ENCODE measurements around the gene RTP2.
A peak's percentile ranks its signal among the peaks of the same experiment; 100 is the strongest.

RTP2 gene

GRCh38 chr3:187745201-187746058, 43.1 kb upstream of the RTP2 start, which contains the start of gene BCL6 (continued):
- no peak for TF ChIP-seq ZIC2 (tag by site-specific recombination; IDR thresholded peaks at IDR 0.05)
- TF ChIP-seq ZNF548 (tag by site-specific recombination; IDR thresholded peaks at IDR 0.05), result no peak
- TF ChIP-seq ZNF248 (tag by site-specific recombination; IDR thresholded peaks at IDR 0.05), result no peak
- no peak; the same call in none of the 2 replicates for TF ChIP-seq ZNF335 (tag by site-specific recombination; conservative IDR thresholded peaks at IDR 0.05)
- TF ChIP-seq YY1 (tag by site-specific recombination; IDR thresholded peaks at IDR 0.05), result no peak
- peak; percentile 97 for TF ChIP-seq ZNF629 (tag by site-specific recombination; IDR thresholded peaks at IDR 0.05)
- no peak for TF ChIP-seq ZNF623 (tag by site-specific recombination; IDR thresholded peaks at IDR 0.05)
- peak; percentile 93 for TF ChIP-seq ZNF341 (tag by site-specific recombination; IDR thresholded peaks at IDR 0.05; ENCODE audit: low read depth)
- no peak for TF ChIP-seq SCRT1 (tag by site-specific recombination; IDR thresholded peaks at IDR 0.05; ENCODE audit: borderline replicate concordance)
- peak; percentile 58; the same call in 1 of the 2 replicates for TF ChIP-seq TCF7L2 (IDR thresholded peaks at IDR 0.05; ENCODE audit: borderline replicate concordance, low read depth, low read length)
- TF ChIP-seq ZNF24 (tag by site-specific recombination; IDR thresholded peaks at IDR 0.05), result peak; percentile 47; the same call in 1 of the 2 replicates
- TF ChIP-seq ZNF398 (tag by site-specific recombination; IDR thresholded peaks at IDR 0.05), result no peak
- TF ChIP-seq KLF10 (tag by site-specific recombination; IDR thresholded peaks at IDR 0.05), result peak; percentile 76; the same call in 1 of the 2 replicates
- TF ChIP-seq ZFP3 (tag by site-specific recombination; IDR thresholded peaks at IDR 0.05; ENCODE audit: low read depth), result no peak
- peak; percentile 67; the same call in 1 of the 2 replicates for TF ChIP-seq ZSCAN30 (tag by site-specific recombination; IDR thresholded peaks at IDR 0.05)
- no peak; the same call in 1 of the 2 replicates for TF ChIP-seq ZNF2 (tag by site-specific recombination; IDR thresholded peaks at IDR 0.05)
- TF ChIP-seq ATF2 (tag by site-specific recombination; IDR thresholded peaks at IDR 0.05; ENCODE audit: low read depth), result peak; percentile 61
- no peak for TF ChIP-seq ZNF558 (tag by site-specific recombination; IDR thresholded peaks at IDR 0.05)
- TF ChIP-seq ZNF513 (tag by site-specific recombination; IDR thresholded peaks at IDR 0.05), result no peak
- no peak for TF ChIP-seq GFI1B (tag by site-specific recombination; IDR thresholded peaks at IDR 0.05)
- no peak for TF ChIP-seq ZNF26 (tag by site-specific recombination; IDR thresholded peaks at IDR 0.05)
- no peak for TF ChIP-seq ZNF132 (tag by site-specific recombination; IDR thresholded peaks at IDR 0.05; ENCODE audit: borderline replicate concordance)
- no peak for TF ChIP-seq YY2 (tag by site-specific recombination; IDR thresholded peaks at IDR 0.05)
- TF ChIP-seq ZNF350 (tag by site-specific recombination; IDR thresholded peaks at IDR 0.05), result no peak
- no peak for TF ChIP-seq SETDB1 (IDR thresholded peaks at IDR 0.05; ENCODE audit: insufficient read length, low read length)
- 0 out of 2 replicates have a peak, but pooled peaks have one; percentile 52 for TF ChIP-seq ZNF561 (tag by site-specific recombination; IDR thresholded peaks at IDR 0.05; ENCODE audit: borderline replicate concordance)
- TF ChIP-seq ZBTB48 (tag by site-specific recombination; IDR thresholded peaks at IDR 0.05), result no peak
- TF ChIP-seq MZF1 (tag by site-specific recombination; IDR thresholded peaks at IDR 0.05; ENCODE audit: borderline replicate concordance), result no peak
- TF ChIP-seq ZNF473 (tag by site-specific recombination; IDR thresholded peaks at IDR 0.05), result no peak
- TF ChIP-seq ZNF423 (tag by site-specific recombination; IDR thresholded peaks at IDR 0.05), result no peak
- TF ChIP-seq ZNF221 (tag by site-specific recombination; IDR thresholded peaks at IDR 0.05; ENCODE audit: borderline replicate concordance), result no peak
- TF ChIP-seq ZFP69B (tag by site-specific recombination; IDR thresholded peaks at IDR 0.05), result 0 out of 2 replicates have a peak, but pooled peaks have one; percentile 36
